HEK293 (cell line): ENCODE measurements around the gene UBXN11.

Source experiments
- CTCF ChIA-PET: fragments of 350-600 bp; formaldehyde crosslinking; extraction: SDS; loops from one replicate; lab custom pipeline; 2021; ENCODE audit warnings: antibody characterized with exemption; lab: Yijun Ruan, JAX
- POLR2A ChIA-PET: fragments of 300-600 bp; formaldehyde crosslinking; extraction: SDS; loops from one replicate; lab custom pipeline; 2020; ENCODE audit warnings: antibody characterized with exemption, inconsistent platforms; lab: Yijun Ruan, JAX
- H3K27ac ChIP-seq: fragments of 200-500 bp; sonication (Bioruptor generic); 2 replicates; pipeline ENCODE4 v1.5.1; 2014; ENCODE audit warnings: low read depth, low read length, control low read depth, inconsistent platforms; ENCODE audit errors: extremely low read depth
- H3K36me3 ChIP-seq, 2 experiments: fragments of 200-500 bp in 1 of 2; sonication (Bioruptor generic) in 1 of 2; 1 replicate in 1 of 2; 2 replicates in 1 of 2; pipeline ENCODE4 v1.5.1; 2014 to 2017; ENCODE audit warnings: inconsistent platforms in 2 of 2, low read length in 2 of 2; ENCODE audit not compliant: control insufficient read depth in 2 of 2, insufficient read depth in 1 of 2
- H3K4me1 ChIP-seq: fragments of 200-500 bp; sonication (Bioruptor generic); 2 replicates; pipeline ENCODE4 v1.5.1; 2014; ENCODE audit warnings: mild to moderate bottlenecking, low read length, inconsistent platforms; ENCODE audit not compliant: control insufficient read depth, insufficient read depth
- H3K4me3 ChIP-seq: 2 replicates; pipeline ENCODE4 v1.5.1; 2011; ENCODE audit warnings: low read depth, mild to moderate bottlenecking, control low read depth, low read length, moderate library complexity
- H3K9me3 ChIP-seq: fragments of 200-500 bp; sonication (Bioruptor generic); 2 replicates; pipeline ENCODE4 v1.5.1; 2014; ENCODE audit warnings: low read depth, low read length, inconsistent platforms; ENCODE audit not compliant: control insufficient read depth, insufficient read depth
- BCL11A ChIP-seq: fragments of 450-650 bp; formaldehyde crosslinking; IDR thresholded peaks from 2 replicates; pipeline ENCODE4 v1.5.1; 2016; ENCODE audit warnings: low read depth, missing biosample characterization, missing genetic modification characterization
- EGR2 ChIP-seq: fragments of 450-650 bp; formaldehyde crosslinking; IDR thresholded peaks from 2 replicates; pipeline ENCODE4 v1.5.1; 2016; ENCODE audit warnings: low read depth, missing biosample characterization, missing genetic modification characterization
- ELK4 ChIP-seq: IDR thresholded peaks from 2 replicates; pipeline ENCODE4 v1.6.1; 2011; ENCODE audit warnings: mild to moderate bottlenecking, low read depth, low read length, borderline replicate concordance
- GLI2 ChIP-seq: fragments of 450-650 bp; formaldehyde crosslinking; IDR thresholded peaks from 2 replicates; pipeline ENCODE4; 2017; ENCODE audit warnings: missing biosample characterization, missing genetic modification characterization, low read depth, borderline replicate concordance
- HOXC10 ChIP-seq: sonication (generic); formaldehyde crosslinking; IDR thresholded peaks from 2 replicates; pipeline ENCODE4 v1.8.1; 2023; ENCODE audit warnings: mild to moderate bottlenecking, missing genetic modification reagents
- KLF1 ChIP-seq: fragments of 450-650 bp; formaldehyde crosslinking; IDR thresholded peaks from 2 replicates; pipeline ENCODE4 v1.5.1; 2016; ENCODE audit warnings: missing biosample characterization, missing genetic modification characterization
- SP2 ChIP-seq: fragments of 450-650 bp; formaldehyde crosslinking; IDR thresholded peaks from 2 replicates; pipeline ENCODE4 v1.5.1; 2016; ENCODE audit warnings: missing biosample characterization, missing genetic modification characterization
- SP7 ChIP-seq: fragments of 450-650 bp; formaldehyde crosslinking; IDR thresholded peaks from 2 replicates; pipeline ENCODE4 v1.5.1; 2016; ENCODE audit warnings: missing biosample characterization, missing genetic modification characterization
- ZFHX2 ChIP-seq: fragments of 450-650 bp; formaldehyde crosslinking; conservative IDR thresholded peaks from 2 replicates; pipeline ENCODE4 v1.5.1; 2016; ENCODE audit warnings: missing biosample characterization, missing genetic modification characterization
- ZNF114 ChIP-seq: fragments of 450-650 bp; formaldehyde crosslinking; IDR thresholded peaks from 2 replicates; pipeline ENCODE4 v1.5.0; 2017; ENCODE audit warnings: missing biosample characterization, missing genetic modification characterization
- ZNF175 ChIP-seq: fragments of 450-650 bp; formaldehyde crosslinking; IDR thresholded peaks from 2 replicates; pipeline ENCODE4 v1.5.1; 2016; ENCODE audit warnings: missing biosample characterization, missing genetic modification characterization
- ZNF223 ChIP-seq: fragments of 450-650 bp; formaldehyde crosslinking; IDR thresholded peaks from 2 replicates; pipeline ENCODE4 v1.5.1; 2016; ENCODE audit warnings: missing biosample characterization, missing genetic modification characterization
- ZNF426 ChIP-seq: fragments of 450-650 bp; formaldehyde crosslinking; IDR thresholded peaks from 2 replicates; pipeline ENCODE4 v1.5.1; 2017; ENCODE audit warnings: missing biosample characterization, missing genetic modification characterization, mild to moderate bottlenecking, inconsistent platforms, moderate library complexity
- ZNF473 ChIP-seq: fragments of 450-650 bp; formaldehyde crosslinking; IDR thresholded peaks from 2 replicates; pipeline ENCODE4 v1.5.1; 2017; ENCODE audit warnings: missing biosample characterization, missing genetic modification characterization
- ZNF549 ChIP-seq: fragments of 450-650 bp; IDR thresholded peaks from 2 replicates; pipeline ENCODE4 v1.5.1; 2018; ENCODE audit warnings: missing biosample characterization, missing genetic modification characterization, mild to moderate bottlenecking, inconsistent platforms, moderate library complexity
- ZNF555 ChIP-seq: fragments of 450-650 bp; formaldehyde crosslinking; conservative IDR thresholded peaks from 2 replicates; pipeline ENCODE4 v1.5.1; 2017; ENCODE audit warnings: missing biosample characterization, mild to moderate bottlenecking, missing genetic modification characterization, inconsistent platforms
- ZNF558 ChIP-seq: fragments of 450-650 bp; formaldehyde crosslinking; IDR thresholded peaks from 2 replicates; pipeline ENCODE4 v1.5.1; 2016; ENCODE audit warnings: missing biosample characterization, missing genetic modification characterization
- ZNF585B ChIP-seq: fragments of 450-650 bp; formaldehyde crosslinking; IDR thresholded peaks from 2 replicates; pipeline ENCODE4 v1.5.1; 2016; ENCODE audit warnings: missing biosample characterization, missing genetic modification characterization
- ZNF658 ChIP-seq: fragments of 450-650 bp; formaldehyde crosslinking; IDR thresholded peaks from 2 replicates; pipeline ENCODE4; 2016; ENCODE audit warnings: missing biosample characterization, missing genetic modification characterization
- ZNF701 ChIP-seq: fragments of 450-650 bp; formaldehyde crosslinking; IDR thresholded peaks from 2 replicates; pipeline ENCODE4 v1.5.1; 2016; ENCODE audit warnings: missing biosample characterization, missing genetic modification characterization
- TF ChIP-seq, protein P1 (sequence below): fragments of 450-650 bp; formaldehyde crosslinking; IDR thresholded peaks from 2 replicates; pipeline ENCODE4 v1.5.1; 2017; ENCODE audit warnings: missing biosample characterization, missing genetic modification characterization
- TF ChIP-seq, protein P2 (sequence below): fragments of 450-650 bp; formaldehyde crosslinking; IDR thresholded peaks from 2 replicates; pipeline ENCODE4 v1.5.1; 2016; ENCODE audit warnings: missing biosample characterization, missing genetic modification characterization, borderline replicate concordance

Gene UBXN11

DNA sequence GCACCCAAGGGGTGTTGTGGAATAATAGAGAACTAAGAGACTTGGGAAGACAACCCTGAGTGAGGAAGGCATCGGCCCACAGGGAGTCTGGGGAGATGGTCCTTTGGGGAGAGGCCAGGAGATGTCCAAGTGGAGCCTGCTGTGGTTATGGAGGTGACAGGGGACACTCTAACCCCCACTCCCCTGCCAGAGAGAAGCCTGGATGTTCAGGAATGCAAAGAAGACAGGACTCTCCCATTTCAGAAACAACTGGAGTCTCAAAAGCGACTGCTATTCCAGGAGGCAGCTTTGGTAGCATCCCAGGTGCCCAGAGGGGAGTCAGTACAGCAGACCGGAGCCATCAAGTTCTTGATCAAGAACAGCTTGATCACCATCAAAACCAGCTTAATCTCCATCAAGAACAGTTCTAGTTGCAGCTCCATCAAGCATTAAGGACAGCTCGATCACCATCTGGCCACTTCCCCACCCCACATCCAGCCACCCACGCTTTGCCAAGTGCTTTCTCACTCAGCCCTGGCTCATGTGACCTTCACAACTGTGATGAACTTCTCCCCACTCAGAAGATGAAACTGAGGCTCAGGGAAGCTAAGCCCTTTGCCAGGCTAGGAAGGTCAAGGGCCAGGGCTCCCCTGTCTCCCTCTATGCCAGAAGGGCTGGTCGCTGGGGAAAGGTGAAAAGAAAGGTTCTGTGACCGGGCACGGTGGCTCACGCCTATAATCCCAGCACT lies 12.1 kb upstream of the UBXN11 start:
- H3K27ac ChIP-seq = no peak overlapping the region
- no peak overlapping the region for H3K4me3 ChIP-seq
- no peaks in the 10 kb centered on the region for H3K4me1 ChIP-seq
- no peaks in the 10 kb centered on the region for H3K9me3 ChIP-seq
- ChIA-PET CTCF (interaction anchor here (0.6 to 11.1 kb wide), 13 partner anchors 7 to 520 kb away, joined by 3 to 203 read pairs (median 4); partner anchors contain the start of gene CATSPER4), POLR2A (interaction anchor here (1.2 to 1.7 kb wide), 2 partner anchors 34 to 39 kb away, joined by 3 to 4 read pairs; partner anchors contain the start of gene SH3BGRL3)
- H3K36me3 ChIP-seq = peaks cover 0 to 15% of the 10 kb centered on the region in 2 experiments; a peak in 2 of 3 replicates
- TF ChIP-seq EGR2 (tag by site-specific recombination) (peak; percentile 62), ZNF701 (tag by site-specific recombination) (no peak), ZFHX2 (tag by site-specific recombination) (peak; percentile 70)

DNA sequence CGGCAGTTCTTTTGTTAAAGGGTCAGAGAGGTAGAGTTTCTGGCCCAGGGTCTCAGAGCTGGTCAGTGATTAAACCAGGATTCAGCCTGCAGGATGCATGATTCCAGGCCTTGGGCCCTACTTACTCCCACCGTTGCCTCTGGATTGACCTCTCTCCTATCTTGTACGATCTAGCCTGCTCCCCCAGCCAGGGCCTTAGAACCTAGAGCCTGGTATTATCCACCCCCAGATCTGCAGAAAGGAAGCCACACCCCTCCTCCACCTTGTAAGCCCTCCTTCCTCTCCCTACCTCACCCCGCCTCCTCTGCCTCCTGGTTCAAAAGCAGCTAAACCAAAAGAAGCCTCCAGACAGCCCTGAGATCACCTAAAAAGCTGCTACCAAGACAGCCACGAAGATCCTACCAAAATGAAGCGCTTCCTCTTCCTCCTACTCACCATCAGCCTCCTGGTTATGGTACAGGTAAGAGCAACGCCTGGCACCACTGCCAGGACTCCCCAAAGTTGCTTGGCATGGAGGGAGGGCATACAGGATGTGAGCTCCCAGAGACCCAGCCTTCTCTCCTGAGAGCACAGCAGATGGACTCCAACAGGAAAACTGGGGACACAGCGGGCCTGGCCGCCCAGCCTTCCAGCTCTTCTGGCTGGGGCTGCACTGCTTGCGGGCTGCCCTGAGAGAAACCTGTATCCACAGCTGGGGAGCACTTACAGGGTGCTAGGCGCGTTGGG lies 11.3 kb upstream of the UBXN11 start, which contains the start of gene CD52:
CD52 (plus strand) TSS at position 347 of the 726 bp plus-strand sequence; CDS start at position 407, 60 bp downstream.
- no peak within 1 kb of the TSS for H3K4me3 ChIP-seq
- peaks cover 0 to 10% of the 10 kb centered on the region in 2 experiments; a peak in 2 of 3 replicates for H3K36me3 ChIP-seq
- ChIA-PET CTCF (interaction anchor here (0.6 to 11.1 kb wide), 11 partner anchors 10 to 519 kb away, joined by 3 to 203 read pairs (median 3); partner anchors contain the start of gene CATSPER4), POLR2A (interaction anchor here (1.2 to 1.7 kb wide), 2 partner anchors 33 to 38 kb away, joined by 3 to 4 read pairs; partner anchors contain the start of gene SH3BGRL3)
- H3K27ac ChIP-seq = no peak within 1 kb of the TSS
- no peaks in the 10 kb centered on the region for H3K9me3 ChIP-seq
- TF ChIP-seq ZNF549 (tag by site-specific recombination) (no peak), ZNF223 (no peak), ZNF175 (no peak), HOXC10 (CRISPR knock-in tag) (no peak), SP2 (peak; percentile 8; the same call in 1 of the 2 replicates), KLF1 (tag by site-specific recombination) (peak; percentile 44; the same call in 1 of the 2 replicates), SP7 (tag by site-specific recombination) (no peak), ZNF426 (no peak), BCL11A (tag by site-specific recombination) (no peak), ELK4 (no peak), ZNF473 (tag by site-specific recombination) (no peak), ZNF555 (tag by site-specific recombination) (no peak), ZNF658 (no peak), GLI2 (tag by site-specific recombination) (no peak), ZNF585B (tag by site-specific recombination) (no peak), ZFHX2 (tag by site-specific recombination) (peak; percentile 62), EGR2 (tag by site-specific recombination) (peak; percentile 81), ZNF114 (tag by site-specific recombination) (no peak), ZNF558 (tag by site-specific recombination) (no peak)
- TF ChIP-seq, protein P1, sequence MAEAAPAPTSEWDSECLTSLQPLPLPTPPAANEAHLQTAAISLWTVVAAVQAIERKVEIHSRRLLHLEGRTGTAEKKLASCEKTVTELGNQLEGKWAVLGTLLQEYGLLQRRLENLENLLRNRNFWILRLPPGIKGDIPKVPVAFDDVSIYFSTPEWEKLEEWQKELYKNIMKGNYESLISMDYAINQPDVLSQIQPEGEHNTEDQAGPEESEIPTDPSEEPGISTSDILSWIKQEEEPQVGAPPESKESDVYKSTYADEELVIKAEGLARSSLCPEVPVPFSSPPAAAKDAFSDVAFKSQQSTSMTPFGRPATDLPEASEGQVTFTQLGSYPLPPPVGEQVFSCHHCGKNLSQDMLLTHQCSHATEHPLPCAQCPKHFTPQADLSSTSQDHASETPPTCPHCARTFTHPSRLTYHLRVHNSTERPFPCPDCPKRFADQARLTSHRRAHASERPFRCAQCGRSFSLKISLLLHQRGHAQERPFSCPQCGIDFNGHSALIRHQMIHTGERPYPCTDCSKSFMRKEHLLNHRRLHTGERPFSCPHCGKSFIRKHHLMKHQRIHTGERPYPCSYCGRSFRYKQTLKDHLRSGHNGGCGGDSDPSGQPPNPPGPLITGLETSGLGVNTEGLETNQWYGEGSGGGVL = 0 out of 2 replicates have a peak, but pooled peaks have one; percentile 11
- TF ChIP-seq, protein P2, sequence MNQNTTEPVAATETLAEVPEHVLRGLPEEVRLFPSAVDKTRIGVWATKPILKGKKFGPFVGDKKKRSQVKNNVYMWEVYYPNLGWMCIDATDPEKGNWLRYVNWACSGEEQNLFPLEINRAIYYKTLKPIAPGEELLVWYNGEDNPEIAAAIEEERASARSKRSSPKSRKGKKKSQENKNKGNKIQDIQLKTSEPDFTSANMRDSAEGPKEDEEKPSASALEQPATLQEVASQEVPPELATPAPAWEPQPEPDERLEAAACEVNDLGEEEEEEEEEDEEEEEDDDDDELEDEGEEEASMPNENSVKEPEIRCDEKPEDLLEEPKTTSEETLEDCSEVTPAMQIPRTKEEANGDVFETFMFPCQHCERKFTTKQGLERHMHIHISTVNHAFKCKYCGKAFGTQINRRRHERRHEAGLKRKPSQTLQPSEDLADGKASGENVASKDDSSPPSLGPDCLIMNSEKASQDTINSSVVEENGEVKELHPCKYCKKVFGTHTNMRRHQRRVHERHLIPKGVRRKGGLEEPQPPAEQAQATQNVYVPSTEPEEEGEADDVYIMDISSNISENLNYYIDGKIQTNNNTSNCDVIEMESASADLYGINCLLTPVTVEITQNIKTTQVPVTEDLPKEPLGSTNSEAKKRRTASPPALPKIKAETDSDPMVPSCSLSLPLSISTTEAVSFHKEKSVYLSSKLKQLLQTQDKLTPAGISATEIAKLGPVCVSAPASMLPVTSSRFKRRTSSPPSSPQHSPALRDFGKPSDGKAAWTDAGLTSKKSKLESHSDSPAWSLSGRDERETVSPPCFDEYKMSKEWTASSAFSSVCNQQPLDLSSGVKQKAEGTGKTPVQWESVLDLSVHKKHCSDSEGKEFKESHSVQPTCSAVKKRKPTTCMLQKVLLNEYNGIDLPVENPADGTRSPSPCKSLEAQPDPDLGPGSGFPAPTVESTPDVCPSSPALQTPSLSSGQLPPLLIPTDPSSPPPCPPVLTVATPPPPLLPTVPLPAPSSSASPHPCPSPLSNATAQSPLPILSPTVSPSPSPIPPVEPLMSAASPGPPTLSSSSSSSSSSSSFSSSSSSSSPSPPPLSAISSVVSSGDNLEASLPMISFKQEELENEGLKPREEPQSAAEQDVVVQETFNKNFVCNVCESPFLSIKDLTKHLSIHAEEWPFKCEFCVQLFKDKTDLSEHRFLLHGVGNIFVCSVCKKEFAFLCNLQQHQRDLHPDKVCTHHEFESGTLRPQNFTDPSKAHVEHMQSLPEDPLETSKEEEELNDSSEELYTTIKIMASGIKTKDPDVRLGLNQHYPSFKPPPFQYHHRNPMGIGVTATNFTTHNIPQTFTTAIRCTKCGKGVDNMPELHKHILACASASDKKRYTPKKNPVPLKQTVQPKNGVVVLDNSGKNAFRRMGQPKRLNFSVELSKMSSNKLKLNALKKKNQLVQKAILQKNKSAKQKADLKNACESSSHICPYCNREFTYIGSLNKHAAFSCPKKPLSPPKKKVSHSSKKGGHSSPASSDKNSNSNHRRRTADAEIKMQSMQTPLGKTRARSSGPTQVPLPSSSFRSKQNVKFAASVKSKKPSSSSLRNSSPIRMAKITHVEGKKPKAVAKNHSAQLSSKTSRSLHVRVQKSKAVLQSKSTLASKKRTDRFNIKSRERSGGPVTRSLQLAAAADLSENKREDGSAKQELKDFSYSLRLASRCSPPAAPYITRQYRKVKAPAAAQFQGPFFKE (tag by site-specific recombination) = no peak
- no peaks in the 10 kb centered on the region for H3K4me1 ChIP-seq
